Measurements from ENCODE around the gene BRAP. TPM values are rescaled to one million over a fixed set of nuclear protein-coding genes. Genes with fewer than 3 reads are reported as not detected.

Gene BRAP
- polyA plus RNA-seq, 1 of the 3 experiments (the other 2 are of a cell fraction): 11.4 TPM

GRCh38 chr12:111673503-111673902, 12.3 kb downstream of the BRAP start:
- no peak overlapping the region for H3K9ac ChIP-seq
- no peak overlapping the region for H2AFZ ChIP-seq (ENCODE audit: low read depth)
- ChIA-PET POLR2A (interaction anchor here (0.6 kb wide), 1 partner anchor 140 kb away, joined by 3 read pairs; no protein-coding TSS in a partner anchor), CTCF (interaction anchor here (0.5 to 2.9 kb wide), 19 partner anchors 12 to 335 kb away, joined by 3 to 13 read pairs (median 4); partner anchors contain the start of genes ACAD10 and BRAP)
- H3K9me3 ChIP-seq: no peaks in the 10 kb centered on the region
- no peaks in the 10 kb centered on the region for H4K20me1 ChIP-seq (ENCODE audit: insufficient read depth)
- H3K4me1 ChIP-seq (ENCODE audit: control insufficient read depth in 1 of 2, insufficient read depth in 2 of 2, low read depth in 1 of 2, low read length in 1 of 2): no peaks in the 10 kb centered on the region
- no peak overlapping the region for H3K4me2 ChIP-seq
- TF ChIP-seq, protein P1, sequence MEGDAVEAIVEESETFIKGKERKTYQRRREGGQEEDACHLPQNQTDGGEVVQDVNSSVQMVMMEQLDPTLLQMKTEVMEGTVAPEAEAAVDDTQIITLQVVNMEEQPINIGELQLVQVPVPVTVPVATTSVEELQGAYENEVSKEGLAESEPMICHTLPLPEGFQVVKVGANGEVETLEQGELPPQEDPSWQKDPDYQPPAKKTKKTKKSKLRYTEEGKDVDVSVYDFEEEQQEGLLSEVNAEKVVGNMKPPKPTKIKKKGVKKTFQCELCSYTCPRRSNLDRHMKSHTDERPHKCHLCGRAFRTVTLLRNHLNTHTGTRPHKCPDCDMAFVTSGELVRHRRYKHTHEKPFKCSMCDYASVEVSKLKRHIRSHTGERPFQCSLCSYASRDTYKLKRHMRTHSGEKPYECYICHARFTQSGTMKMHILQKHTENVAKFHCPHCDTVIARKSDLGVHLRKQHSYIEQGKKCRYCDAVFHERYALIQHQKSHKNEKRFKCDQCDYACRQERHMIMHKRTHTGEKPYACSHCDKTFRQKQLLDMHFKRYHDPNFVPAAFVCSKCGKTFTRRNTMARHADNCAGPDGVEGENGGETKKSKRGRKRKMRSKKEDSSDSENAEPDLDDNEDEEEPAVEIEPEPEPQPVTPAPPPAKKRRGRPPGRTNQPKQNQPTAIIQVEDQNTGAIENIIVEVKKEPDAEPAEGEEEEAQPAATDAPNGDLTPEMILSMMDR (IDR thresholded peaks at IDR 0.05): peak; percentile 61
- TF ChIP-seq, protein P2, sequence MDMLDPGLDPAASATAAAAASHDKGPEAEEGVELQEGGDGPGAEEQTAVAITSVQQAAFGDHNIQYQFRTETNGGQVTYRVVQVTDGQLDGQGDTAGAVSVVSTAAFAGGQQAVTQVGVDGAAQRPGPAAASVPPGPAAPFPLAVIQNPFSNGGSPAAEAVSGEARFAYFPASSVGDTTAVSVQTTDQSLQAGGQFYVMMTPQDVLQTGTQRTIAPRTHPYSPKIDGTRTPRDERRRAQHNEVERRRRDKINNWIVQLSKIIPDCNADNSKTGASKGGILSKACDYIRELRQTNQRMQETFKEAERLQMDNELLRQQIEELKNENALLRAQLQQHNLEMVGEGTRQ (IDR thresholded peaks at IDR 0.05; ENCODE audit: borderline replicate concordance, low read depth, low read length): no peak
- TF ChIP-seq POLR2AphosphoS5 (IDR thresholded peaks at IDR 0.05; ENCODE audit: low read depth, low read length) (no peak), NFIC (IDR thresholded peaks at IDR 0.05; ENCODE audit: borderline replicate concordance) (no peak), FOXM1 (IDR thresholded peaks at IDR 0.05; ENCODE audit: low read depth) (no peak), JUND (IDR thresholded peaks at IDR 0.05) (no peak), RAD21 (IDR thresholded peaks at IDR 0.05; ENCODE audit: low read length) (peak; percentile 68), TAF1 (IDR thresholded peaks at IDR 0.05; ENCODE audit: borderline replicate concordance, low read depth, low read length) (no peak), USF1 (IDR thresholded peaks at IDR 0.05; ENCODE audit: borderline replicate concordance, low read depth) (no peak), YY1 (IDR thresholded peaks at IDR 0.05; ENCODE audit: low read depth) (no peak)
- peak; percentile 37 for DNase-seq
- WGBS (ENCODE audit: low lambda C conversion rate): 81% methylated on average over 3 of the region's 3 CpGs
- peaks cover 35 to 50% of the 10 kb centered on the region in 2 experiments for H3K36me3 ChIP-seq (replicated peaks in 1 of 2; ENCODE audit: control insufficient read depth in 1 of 2, insufficient read depth in 2 of 2, low read length in 1 of 2)
- H3K4me3 ChIP-seq (ENCODE audit: low read depth in 2 of 2, low read length in 1 of 2): no peak overlapping the region
- H3K27me3 ChIP-seq (ENCODE audit: insufficient read depth): no peaks in the 10 kb centered on the region
- H3K9me2 ChIP-seq: no peaks in the 10 kb centered on the region
- H3F3A ChIP-seq (replicated peaks; ENCODE audit: insufficient read depth): no peaks in the 10 kb centered on the region
- H3K79me2 ChIP-seq (ENCODE audit: insufficient read depth): peaks cover 17% of the 10 kb centered on the region; the same call in 1 of the 2 replicates
- no peak overlapping the region for H3K27ac ChIP-seq (ENCODE audit: low read depth in 2 of 2, low read length in 1 of 2)

- no peaks in the 10 kb centered on the region for H3K9me3 ChIP-seq
- no peaks in the 10 kb centered on the region for H3K4me1 ChIP-seq (ENCODE audit: control insufficient read depth in 1 of 2, insufficient read depth in 2 of 2, low read depth in 1 of 2, low read length in 1 of 2)
- DNase-seq: no peak
- ChIA-PET CTCF (interaction anchor here (0.6 to 2.9 kb wide), 15 partner anchors 9 to 1423 kb away, joined by 3 to 13 read pairs (median 4); partner anchors contain the start of genes ACAD10 and BRAP), POLR2A (no interaction called here)
- no peak overlapping the region for H2AFZ ChIP-seq (ENCODE audit: low read depth)
- no peaks in the 10 kb centered on the region for H3K27me3 ChIP-seq (ENCODE audit: insufficient read depth)
- no peak overlapping the region for H3K4me3 ChIP-seq (ENCODE audit: low read depth in 2 of 2, low read length in 1 of 2)
- H3K9me2 ChIP-seq: no peaks in the 10 kb centered on the region
- no peak overlapping the region for H3K27ac ChIP-seq (ENCODE audit: low read depth in 2 of 2, low read length in 1 of 2)
- H3K9ac ChIP-seq: no peak overlapping the region
- H4K20me1 ChIP-seq (ENCODE audit: insufficient read depth): no peaks in the 10 kb centered on the region
- H3K4me2 ChIP-seq: no peak overlapping the region
- no peak for TF ChIP-seq SMC3 (IDR thresholded peaks at IDR 0.05; ENCODE audit: low read depth, low read length)
- no peak for TF ChIP-seq TAF1 (IDR thresholded peaks at IDR 0.05; ENCODE audit: borderline replicate concordance, low read depth, low read length)
- TF ChIP-seq POLR2AphosphoS5 (IDR thresholded peaks at IDR 0.05; ENCODE audit: low read depth, low read length): no peak
- no peak for TF ChIP-seq GATA2 (CRISPR knock-in tag; IDR thresholded peaks at IDR 0.05)
- TF ChIP-seq RXRA (IDR thresholded peaks at IDR 0.05; ENCODE audit: borderline replicate concordance, low read depth): no peak
- no peak for TF ChIP-seq GABPA (IDR thresholded peaks at IDR 0.05; ENCODE audit: low read depth)
- TF ChIP-seq NRF1 (IDR thresholded peaks at IDR 0.05; ENCODE audit: low read depth, low read length): no peak
- no peak for TF ChIP-seq JUND (IDR thresholded peaks at IDR 0.05)
- TF ChIP-seq RFX5 (IDR thresholded peaks at IDR 0.05; ENCODE audit: low read length): no peak
- no peak for TF ChIP-seq EZH2phosphoT487 (IDR thresholded peaks at IDR 0.05; ENCODE audit: borderline replicate concordance, low read depth)
- no peak for TF ChIP-seq USF1 (IDR thresholded peaks at IDR 0.05; ENCODE audit: borderline replicate concordance, low read depth)
- TF ChIP-seq YY1 (IDR thresholded peaks at IDR 0.05; ENCODE audit: low read depth): no peak
- TF ChIP-seq FOXM1 (IDR thresholded peaks at IDR 0.05; ENCODE audit: low read depth): no peak
- WGBS (ENCODE audit: low lambda C conversion rate): 94% methylated on average over 10 of the region's 10 CpGs
- H3K79me2 ChIP-seq (ENCODE audit: insufficient read depth): peaks cover 17% of the 10 kb centered on the region; the same call in 1 of the 2 replicates
- H3F3A ChIP-seq (replicated peaks; ENCODE audit: insufficient read depth): no peaks in the 10 kb centered on the region
- peaks cover 35 to 50% of the 10 kb centered on the region in 2 experiments for H3K36me3 ChIP-seq (replicated peaks in 1 of 2; ENCODE audit: control insufficient read depth in 1 of 2, insufficient read depth in 2 of 2, low read length in 1 of 2)
Observed at GRCh38 chr12:111672822-111673381, 12.9 kb downstream of the BRAP start.
